CD4-positive, CD25-positive, alpha-beta regulatory T cell (primary cell): ENCODE measurements around the gene PNMA8B. TPM values are rescaled to one million over a fixed set of nuclear protein-coding genes. Genes with fewer than 3 reads are reported as not detected.

Experiments used
- ATAC-seq, 2 donors: fragments of 150-1000 bp; cut with Tn5 transposase; one replicate each; pipeline ENCODE4 v1.10.0; 2021; ENCODE audit warnings: low read depth in 2 of 2, moderate number of reproducible peaks in 2 of 2, moderate library complexity in 1 of 2
- DNase-seq, 3 donors: peaks; one replicate each; pipeline versions ENCODE4 v3.0.0 to v3.0.0-alpha.2; 2012 to 2022; ENCODE audit warnings: mixed read lengths in 1 of 3
- H3K27ac ChIP-seq: one replicate; pipeline ENCODE4 v1.7.0; 2013; ENCODE audit warnings: mild to moderate bottlenecking, low read length; ENCODE audit not compliant: insufficient read depth, poor library complexity, severe bottlenecking
- H3K27me3 ChIP-seq: one replicate; pipeline ENCODE4 v1.7.0; 2013; ENCODE audit warnings: low read length; ENCODE audit not compliant: control insufficient read depth, insufficient read depth
- H3K36me3 ChIP-seq: one replicate; pipeline ENCODE4 v1.7.0; 2013; ENCODE audit warnings: mild to moderate bottlenecking, low read length, moderate library complexity; ENCODE audit not compliant: control insufficient read depth, insufficient read depth
- H3K4me1 ChIP-seq: 2 replicates; pipeline ENCODE4 v1.7.0; 2013; ENCODE audit warnings: mild to moderate bottlenecking, low read length; ENCODE audit not compliant: insufficient read depth, control insufficient read depth, poor library complexity, severe bottlenecking
- H3K4me3 ChIP-seq: one replicate; pipeline ENCODE4 v1.7.0; 2013; ENCODE audit warnings: low read depth, mild to moderate bottlenecking, low read length, moderate library complexity
- H3K9me3 ChIP-seq, 2 experiments: 1 replicate in 1 of 2; 2 replicates in 1 of 2; pipeline ENCODE4 v1.7.0; 2013; ENCODE audit warnings: low read length in 2 of 2, mild to moderate bottlenecking in 1 of 2, moderate library complexity in 1 of 2; ENCODE audit not compliant: control insufficient read depth in 2 of 2
- H3K27ac Mint-ChIP-seq, 3 donors: one replicate each; pipeline ENCODE4 v1.8.0; 2020 to 2022; ENCODE audit warnings: mild to moderate bottlenecking in 3 of 3, mixed read lengths in 3 of 3, moderate library complexity in 2 of 3
- H3K27me3 Mint-ChIP-seq: one replicate; pipeline ENCODE4 v1.8.0; 2022; ENCODE audit warnings: mild to moderate bottlenecking, mixed read lengths
- H3K36me3 Mint-ChIP-seq: one replicate; pipeline ENCODE4 v1.8.0; 2020; ENCODE audit warnings: mixed read lengths
- H3K4me1 Mint-ChIP-seq, 4 donors: one replicate each; pipeline ENCODE4 v1.8.0; 2020 to 2022; ENCODE audit warnings: mixed read lengths in 4 of 4, mild to moderate bottlenecking in 1 of 4
- H3K4me3 Mint-ChIP-seq, 4 donors: one replicate each; pipeline ENCODE4 v1.8.0; 2020 to 2022; ENCODE audit warnings: mild to moderate bottlenecking in 4 of 4, mixed read lengths in 4 of 4, moderate library complexity in 3 of 4
- H3K9me3 Mint-ChIP-seq, 7 donors: one replicate each; pipeline ENCODE4 v1.8.0; 2020 to 2022; ENCODE audit warnings: mixed read lengths in 7 of 7, mild to moderate bottlenecking in 3 of 7, moderate library complexity in 2 of 7
- polyA plus RNA-seq, 4 donors: library from polyadenylated mRNA; unstranded; fragments of 300-500 nt; fragmentation: Illumina TruSeq; gene quantifications; one replicate each; pipeline ENCODE4 v1.2.3, GENCODE V29; 2021
- total RNA-seq: library from RNA; stranded (reverse); gene quantifications from one replicate; pipeline ENCODE4 v1.2.3, GENCODE V29; 2022

PNMA8B gene
- total and polyA plus RNA-seq, 5 donors from 2014 or later: 0.57 to 0.80 (median 0.62) TPM; not detected in 2

GRCh38 chr19:46520616-46521015, 24.9 kb upstream of the PNMA8B start:
- peaks cover 58% of the 10 kb centered on the region for H3K4me1 ChIP-seq

GRCh38 chr19:46517471-46517870, 21.8 kb upstream of the PNMA8B start:
- Mint-ChIP-seq H3K4me3 (peak overlapping the region in 1 of 4 donors; percentile 51), H3K27me3 (peaks cover 13% of the 10 kb centered on the region), H3K27ac (peak overlapping the region in 1 of 3 donors; percentile 62), H3K9me3 (no peaks in the 10 kb centered on the region), H3K36me3 (no peaks in the 10 kb centered on the region), H3K4me1 (peaks cover 6 to 60% (median 39%) of the 10 kb centered on the region in 4 donors)
- no peak overlapping the region for H3K4me3 ChIP-seq
- DNase-seq: no peak
- H3K27ac ChIP-seq: no peak overlapping the region
- ATAC-seq: no peak
- peaks cover 41% of the 10 kb centered on the region for H3K4me1 ChIP-seq
- H3K36me3 ChIP-seq: no peaks in the 10 kb centered on the region
- peaks cover under 1% of the 10 kb centered on the region for H3K27me3 ChIP-seq
- H3K9me3 ChIP-seq: no peaks in the 10 kb centered on the region

More at GRCh38 chr19:46520616-46521015, 24.9 kb upstream of the PNMA8B start:
- Mint-ChIP-seq H3K4me3 (peak overlapping the region; percentile 10 to 55 (median 53)), H3K4me1 (peaks cover 19 to 84% (median 47%) of the 10 kb centered on the region in 4 donors), H3K9me3 (peaks cover 0 to 3% (median 0%) of the 10 kb centered on the region in 7 donors), H3K27ac (peak overlapping the region; percentile 59 to 75 (median 66)), H3K36me3 (no peaks in the 10 kb centered on the region), H3K27me3 (peaks cover 5% of the 10 kb centered on the region)
- H3K27ac ChIP-seq: no peak overlapping the region
- peak overlapping the region; percentile 13 for H3K4me3 ChIP-seq
- H3K9me3 ChIP-seq: peaks cover 2 to 6% of the 10 kb centered on the region in 2 experiments
- ATAC-seq (no peak), DNase-seq (no peak)
- no peaks in the 10 kb centered on the region for H3K27me3 ChIP-seq
- H3K36me3 ChIP-seq: no peaks in the 10 kb centered on the region

DNA sequence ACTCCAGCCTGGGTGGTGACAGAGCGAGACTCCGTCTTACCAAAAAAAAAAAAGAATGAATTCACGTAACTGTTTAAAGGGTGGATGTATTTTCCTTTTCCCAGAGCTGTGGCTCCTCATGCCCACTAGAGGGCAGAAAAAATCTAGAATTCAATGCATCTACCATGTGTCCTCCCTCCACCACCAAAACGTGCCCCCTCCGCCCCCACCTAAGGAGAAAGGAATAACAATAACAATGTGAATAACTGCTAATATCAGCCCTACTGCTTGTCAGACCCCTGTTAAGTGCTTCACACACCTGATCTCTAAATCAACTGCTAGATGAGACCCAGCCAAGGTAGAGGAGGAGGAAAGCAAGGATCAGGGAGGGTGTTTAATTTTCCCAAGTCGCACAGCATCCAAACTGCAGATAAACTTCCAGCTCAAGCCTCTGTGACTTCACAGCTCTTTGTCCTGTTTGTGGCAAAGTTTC, 20.2 kb upstream of the PNMA8B start:
- no peaks in the 10 kb centered on the region for H3K9me3 ChIP-seq
- no peak overlapping the region for H3K4me3 ChIP-seq
- ATAC-seq (peak; percentile 50 to 72), DNase-seq (peak in 2 of 3 donors; percentile 45 to 64)
- no peak overlapping the region for H3K27ac ChIP-seq
- H3K27me3 ChIP-seq: peaks cover 10% of the 10 kb centered on the region
- H3K27ac Mint-ChIP-seq: peak overlapping the region in 2 of 3 donors; percentile 33 to 59
- peak overlapping the region in 2 of 4 donors; percentile 3 to 24 for H3K4me3 Mint-ChIP-seq
- H3K36me3 Mint-ChIP-seq: no peaks in the 10 kb centered on the region
- H3K4me1 ChIP-seq: peaks cover 32% of the 10 kb centered on the region
- H3K4me1 Mint-ChIP-seq: peaks cover 6 to 44% (median 29%) of the 10 kb centered on the region in 4 donors
- peaks cover 0 to 2% (median 0%) of the 10 kb centered on the region in 7 donors for H3K9me3 Mint-ChIP-seq
- H3K36me3 ChIP-seq: no peaks in the 10 kb centered on the region
- peaks cover 23% of the 10 kb centered on the region for H3K27me3 Mint-ChIP-seq

- no peaks in the 10 kb centered on the region for H3K9me3 ChIP-seq
- Mint-ChIP-seq H3K4me3 (no peak overlapping the region), H3K27me3 (peaks cover 23% of the 10 kb centered on the region), H3K9me3 (peaks cover 0 to 4% (median 0%) of the 10 kb centered on the region in 7 donors), H3K27ac (no peak overlapping the region), H3K4me1 (peaks cover 4 to 38% (median 24%) of the 10 kb centered on the region in 4 donors), H3K36me3 (no peaks in the 10 kb centered on the region)
- H3K27me3 ChIP-seq: peaks cover 10% of the 10 kb centered on the region
- no peak overlapping the region for H3K4me3 ChIP-seq
- no peak overlapping the region for H3K27ac ChIP-seq
- ATAC-seq (no peak), DNase-seq (no peak)
- no peaks in the 10 kb centered on the region for H3K36me3 ChIP-seq
- peaks cover 26% of the 10 kb centered on the region for H3K4me1 ChIP-seq
Observed at GRCh38 chr19:46515290-46515609, 19.6 kb upstream of the PNMA8B start.

- Histone ChIP-seq H3K4me3 (no peak overlapping the region), H3K9me3 (no peaks in the 10 kb centered on the region), H3K36me3 (no peaks in the 10 kb centered on the region), H3K4me1 (peaks cover 21% of the 10 kb centered on the region), H3K27me3 (peaks cover 10% of the 10 kb centered on the region), H3K27ac (no peak overlapping the region)
- Mint-ChIP-seq H3K9me3 (peaks cover 0 to 4% (median 0%) of the 10 kb centered on the region in 7 donors), H3K27ac (no peak overlapping the region), H3K4me3 (peak overlapping the region in 1 of 4 donors; percentile 3), H3K27me3 (peaks cover 23% of the 10 kb centered on the region), H3K36me3 (no peaks in the 10 kb centered on the region), H3K4me1 (peaks cover 0 to 33% (median 20%) of the 10 kb centered on the region in 4 donors)
- no peak for ATAC-seq
- DNase-seq: no peak
Observed at GRCh38 chr19:46514589-46515289, 19.1 kb upstream of the PNMA8B start.

GRCh38 chr19:46513461-46514236, 18.0 kb upstream of the PNMA8B start:
- Mint-ChIP-seq H3K4me3 (peak overlapping the region in 1 of 4 donors; percentile 38), H3K27me3 (peaks cover 29% of the 10 kb centered on the region), H3K27ac (no peak overlapping the region)

GRCh38 chr19:46511237-46511636, 15.6 kb upstream of the PNMA8B start:
- Mint-ChIP-seq H3K4me3 (no peak overlapping the region), H3K27ac (no peak overlapping the region), H3K27me3 (peaks cover 30% of the 10 kb centered on the region), H3K4me1 (peaks cover 0 to 13% (median 10%) of the 10 kb centered on the region in 4 donors), H3K36me3 (no peaks in the 10 kb centered on the region), H3K9me3 (peaks cover 0 to 4% (median 0%) of the 10 kb centered on the region in 7 donors)
- Histone ChIP-seq H3K9me3 (no peaks in the 10 kb centered on the region), H3K4me1 (peaks cover 12% of the 10 kb centered on the region), H3K27me3 (peaks cover 10% of the 10 kb centered on the region), H3K27ac (no peak overlapping the region), H3K4me3 (no peak overlapping the region), H3K36me3 (no peaks in the 10 kb centered on the region)
- ATAC-seq (no peak), DNase-seq (no peak)

More at GRCh38 chr19:46513461-46514236, 18.0 kb upstream of the PNMA8B start:
- no peaks in the 10 kb centered on the region for H3K36me3 Mint-ChIP-seq
- Histone ChIP-seq H3K27me3 (peaks cover 10% of the 10 kb centered on the region), H3K9me3 (no peaks in the 10 kb centered on the region), H3K36me3 (no peaks in the 10 kb centered on the region), H3K27ac (no peak overlapping the region), H3K4me1 (peaks cover 12% of the 10 kb centered on the region), H3K4me3 (no peak overlapping the region)
- peaks cover 0 to 22% (median 14%) of the 10 kb centered on the region in 4 donors for H3K4me1 Mint-ChIP-seq
- ATAC-seq (peak; percentile 58 to 81), DNase-seq (peak; percentile 47 to 73 (median 72))
- H3K9me3 Mint-ChIP-seq: peaks cover 0 to 4% (median 0%) of the 10 kb centered on the region in 7 donors
